GM18507 (cell line): Measurements from ENCODE around the gene KAT5.
"Not testable (repeated sequence)": the region's sequence is repeated elsewhere in the genome, so short reads cannot be mapped to it uniquely, and the experiment has no call there.

Source experiments
- DNase-seq: peaks from one replicate; pipeline ENCODE4 v3.0.0; 2011; ENCODE audit warnings: low read depth; ENCODE audit not compliant: insufficient read length; ENCODE audit errors: extremely low spot score
- FAIRE-seq: peaks from 2 replicates; lab custom pipeline; 2011; peaks lifted over from hg19 to GRCh38; lab: Jason Lieb, UNC

Gene KAT5

GRCh38 chr11:65736810-65737209 lies 24.8 kb downstream of the KAT5 start:
- FAIRE-seq (no peak), DNase-seq (no peak)

- DNase-seq = no peak
- no peak for FAIRE-seq
Measured at GRCh38 chr11:65739022-65739421, 27.0 kb downstream of the KAT5 start.

- DNase-seq = no peak
- FAIRE-seq = no peak
Measured at GRCh38 chr11:65741185-65741584, 29.1 kb downstream of the KAT5 start.

GRCh38 chr11:65742353-65742752 lies 30.3 kb downstream of the KAT5 start:
- no peak for DNase-seq
- no peak for FAIRE-seq

- no peak for FAIRE-seq
- no peak for DNase-seq
Measured at GRCh38 chr11:65743681-65744025, 31.6 kb downstream of the KAT5 start.

GRCh38 chr11:65744026-65744698 lies 32.1 kb downstream of the KAT5 start:
- DNase-seq (no peak), FAIRE-seq (no peak)

- DNase-seq = no peak
- FAIRE-seq = no peak
Measured at GRCh38 chr11:65744699-65745042, 32.6 kb downstream of the KAT5 start.

- FAIRE-seq = no peak
- no peak for DNase-seq
Measured at GRCh38 chr11:65745049-65745448, 33.0 kb downstream of the KAT5 start.

GRCh38 chr11:65762169-65762568 lies 50.1 kb downstream of the KAT5 start:
- not testable (repeated sequence) for FAIRE-seq

GRCh38 chr11:65762816-65763215 lies 50.8 kb downstream of the KAT5 start:
- not testable (repeated sequence) for FAIRE-seq, DNase-seq

More at GRCh38 chr11:65762169-65762568, 50.1 kb downstream of the KAT5 start:
- not testable (repeated sequence) for DNase-seq

GRCh38 chr11:65764434-65764833 lies 52.4 kb downstream of the KAT5 start:
- DNase-seq (no peak), FAIRE-seq (no peak)

- no peak for FAIRE-seq
- no peak for DNase-seq
Measured at GRCh38 chr11:65766535-65766934, 54.5 kb downstream of the KAT5 start.

- FAIRE-seq (no peak), DNase-seq (no peak)
Measured at GRCh38 chr11:65767406-65767805, 55.4 kb downstream of the KAT5 start.

GRCh38 chr11:65767806-65768205 lies 55.8 kb downstream of the KAT5 start:
- not testable (repeated sequence) for FAIRE-seq, DNase-seq
